Skeletal muscle tissue (tissue), 4 donors: Measurements from ENCODE around the gene CDK4. TPM values are rescaled to one million over a fixed set of nuclear protein-coding genes. Genes with fewer than 3 reads are reported as not detected.
"Not testable (repeated sequence)": the region's sequence is repeated elsewhere in the genome, so short reads cannot be mapped to it uniquely, and the experiment has no call there.

Source experiments
- H3K27ac ChIP-seq: one replicate; pipeline ENCODE4 v1.7.0; 2013; ENCODE audit warnings: mild to moderate bottlenecking, low read depth, low read length, inconsistent platforms
- H3K27me3 ChIP-seq, 3 donors: one replicate each; pipeline ENCODE4 v1.7.0; 2013; ENCODE audit warnings: low read length in 3 of 3; ENCODE audit not compliant: control insufficient read depth in 3 of 3, insufficient read depth in 3 of 3
- H3K36me3 ChIP-seq, 3 donors: one replicate each; pipeline ENCODE4 v1.7.0; 2013; ENCODE audit warnings: low read length in 3 of 3; ENCODE audit not compliant: control insufficient read depth in 3 of 3, insufficient read depth in 3 of 3
- H3K4me1 ChIP-seq, 3 donors: one replicate each; pipeline ENCODE4 v1.7.0; 2013; ENCODE audit warnings: low read length in 3 of 3, mild to moderate bottlenecking in 3 of 3; ENCODE audit not compliant: control insufficient read depth in 3 of 3, insufficient read depth in 3 of 3
- H3K4me3 ChIP-seq, 3 donors: one replicate each; pipeline ENCODE4 v1.7.0; 2013; ENCODE audit warnings: low read length in 3 of 3
- H3K9ac ChIP-seq, 3 donors: one replicate each; pipeline ENCODE4 v1.7.0; 2013; ENCODE audit warnings: low read length in 3 of 3, mild to moderate bottlenecking in 3 of 3, moderate library complexity in 2 of 3, low read depth in 1 of 3
- H3K9me3 ChIP-seq, 3 donors: one replicate each; pipeline ENCODE4 v1.7.0; 2013; ENCODE audit warnings: low read length in 3 of 3; ENCODE audit not compliant: control insufficient read depth in 3 of 3
- total RNA-seq: library from RNA; depleted of rRNA; stranded (reverse); fragments of >200 nt; gene quantifications from one replicate; pipeline ENCODE4 v1.2.3, GENCODE V29; 2014
- donor health status: Osteomylitis.

CDK4 gene
- total RNA-seq, 1 donor from 2014 or later = 78.8 TPM

- peaks cover 32 to 36% (median 33%) of the 10 kb centered on the region in 3 donors for H3K36me3 ChIP-seq
- H3K4me1 ChIP-seq = peaks cover 15 to 19% (median 18%) of the 10 kb centered on the region in 3 donors
- H3K9ac ChIP-seq = no peak overlapping the region
- H3K9me3 ChIP-seq = no peaks in the 10 kb centered on the region
- H3K27me3 ChIP-seq = peaks cover 15 to 39% (median 39%) of the 10 kb centered on the region in 3 donors
- H3K27ac ChIP-seq = no peak overlapping the region
- no peak overlapping the region for H3K4me3 ChIP-seq
These were observed 29.1 kb downstream of the CDK4 start for GRCh38 chr12:57722716-57723629.

GRCh38 chr12:57721846-57722608 lies 30.1 kb downstream of the CDK4 start:
- not testable (repeated sequence) for H3K27ac ChIP-seq, H3K9me3 ChIP-seq, H3K4me3 ChIP-seq, H3K9ac ChIP-seq
- H3K27me3 ChIP-seq = peaks cover 8 to 30% (median 29%) of the 10 kb centered on the region in 3 donors
- peaks cover 9 to 12% (median 10%) of the 10 kb centered on the region in 3 donors for H3K4me1 ChIP-seq
- peaks cover 37 to 41% (median 38%) of the 10 kb centered on the region in 3 donors for H3K36me3 ChIP-seq

DNA sequence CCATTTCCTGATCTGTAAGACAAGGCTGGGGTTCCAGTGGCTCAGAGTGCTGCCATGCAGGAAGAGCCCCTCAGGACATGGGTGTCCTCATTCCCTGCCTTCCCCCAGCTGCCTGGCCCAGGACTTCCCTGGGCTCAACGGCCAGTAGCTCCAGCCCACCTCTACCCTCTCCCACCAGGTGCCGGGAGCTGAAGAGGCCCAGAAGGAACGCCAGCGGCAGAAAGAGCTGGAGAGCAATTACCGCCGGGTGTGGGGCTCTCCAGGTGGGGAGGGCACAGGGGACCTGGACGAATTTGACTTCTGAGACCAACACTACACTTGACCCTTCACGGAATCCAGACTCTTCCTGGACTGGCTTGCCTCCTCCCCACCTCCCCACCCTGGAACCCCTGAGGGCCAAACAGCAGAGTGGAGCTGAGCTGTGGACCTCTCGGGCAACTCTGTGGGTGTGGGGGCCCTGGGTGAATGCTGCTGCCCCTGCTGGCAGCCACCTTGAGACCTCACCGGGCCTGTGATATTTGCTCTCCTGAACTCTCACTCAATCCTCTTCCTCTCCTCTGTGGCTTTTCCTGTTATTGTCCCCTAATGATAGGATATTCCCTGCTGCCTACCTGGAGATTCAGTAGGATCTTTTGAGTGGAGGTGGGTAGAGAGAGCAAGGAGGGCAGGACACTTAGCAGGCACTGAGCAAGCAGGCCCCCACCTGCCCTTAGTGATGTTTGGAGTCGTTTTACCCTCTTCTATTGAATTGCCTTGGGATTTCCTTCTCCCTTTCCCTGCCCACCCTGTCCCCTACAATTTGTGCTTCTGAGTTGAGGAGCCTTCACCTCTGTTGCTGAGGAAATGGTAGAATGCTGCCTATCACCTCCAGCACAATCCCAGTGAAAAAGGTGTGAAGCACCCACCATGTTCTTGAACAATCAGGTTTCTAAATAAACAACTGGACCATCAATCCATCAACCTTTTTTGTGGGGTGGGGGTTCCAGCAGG lies 31.2 kb downstream of the CDK4 start:
- H3K9me3 ChIP-seq = no peaks in the 10 kb centered on the region
- peaks cover 1 to 2% (median 2%) of the 10 kb centered on the region in 3 donors for H3K4me1 ChIP-seq
- H3K4me3 ChIP-seq = no peak overlapping the region
- peaks cover 5 to 19% (median 18%) of the 10 kb centered on the region in 3 donors for H3K27me3 ChIP-seq
- peaks cover 49 to 52% (median 49%) of the 10 kb centered on the region in 3 donors for H3K36me3 ChIP-seq
- H3K27ac ChIP-seq = no peak overlapping the region
- H3K9ac ChIP-seq = no peak overlapping the region

- Histone ChIP-seq H3K27me3 (peaks cover 0 to 15% (median 11%) of the 10 kb centered on the region in 3 donors), H3K4me3 (no peak overlapping the region), H3K9ac (no peak overlapping the region), H3K36me3 (peaks cover 51 to 58% (median 51%) of the 10 kb centered on the region in 3 donors), H3K4me1 (no peaks in the 10 kb centered on the region), H3K9me3 (no peaks in the 10 kb centered on the region), H3K27ac (no peak overlapping the region)
These were observed 32.1 kb downstream of the CDK4 start for GRCh38 chr12:57719777-57720605.

- Histone ChIP-seq H3K9ac (no peak overlapping the region), H3K4me1 (no peaks in the 10 kb centered on the region), H3K4me3 (no peak overlapping the region), H3K36me3 (peaks cover 51 to 58% (median 53%) of the 10 kb centered on the region in 3 donors), H3K9me3 (no peaks in the 10 kb centered on the region), H3K27me3 (peaks cover 0 to 3% (median 1%) of the 10 kb centered on the region in 3 donors), H3K27ac (no peak overlapping the region)
These were observed 33.2 kb downstream of the CDK4 start for GRCh38 chr12:57718641-57719528.

- Histone ChIP-seq H3K27ac (no peak overlapping the region), H3K9me3 (no peaks in the 10 kb centered on the region), H3K4me3 (no peak overlapping the region), H3K9ac (no peak overlapping the region), H3K27me3 (no peaks in the 10 kb centered on the region), H3K4me1 (no peaks in the 10 kb centered on the region), H3K36me3 (peaks cover 51 to 58% (median 53%) of the 10 kb centered on the region in 3 donors)
These were observed 34.1 kb downstream of the CDK4 start for GRCh38 chr12:57717846-57718640.

DNA sequence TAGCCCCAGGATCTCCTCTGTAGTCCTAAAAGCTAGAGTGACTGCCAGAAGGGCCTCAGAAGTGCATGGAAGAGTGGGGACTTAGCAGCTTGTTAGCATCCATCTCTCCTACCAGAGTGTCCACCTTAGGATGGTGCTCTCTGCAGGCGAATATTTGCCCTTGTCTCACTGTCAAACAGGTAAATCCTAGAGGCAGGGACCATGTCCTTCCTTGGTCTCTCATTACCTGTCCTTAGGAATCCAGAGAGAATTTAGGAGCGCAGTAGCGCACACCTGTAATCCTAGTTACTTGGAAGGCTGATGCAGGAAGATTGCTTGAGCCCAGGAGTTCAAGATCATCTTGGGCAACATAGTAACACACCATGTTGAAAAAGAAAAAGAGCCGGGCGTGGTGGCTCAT lies 35.0 kb downstream of the CDK4 start:
- Histone ChIP-seq H3K4me3 (no peak overlapping the region), H3K27me3 (no peaks in the 10 kb centered on the region), H3K27ac (no peak overlapping the region), H3K9me3 (no peaks in the 10 kb centered on the region), H3K4me1 (no peaks in the 10 kb centered on the region), H3K9ac (no peak overlapping the region), H3K36me3 (peaks cover 51 to 58% (median 55%) of the 10 kb centered on the region in 3 donors)

GRCh38 chr12:57716305-57716704 lies 35.8 kb downstream of the CDK4 start:
- Histone ChIP-seq H3K4me3 (no peak overlapping the region), H3K27me3 (no peaks in the 10 kb centered on the region), H3K36me3 (peaks cover 49 to 55% (median 54%) of the 10 kb centered on the region in 3 donors), H3K9me3 (no peaks in the 10 kb centered on the region), H3K9ac (no peak overlapping the region), H3K27ac (no peak overlapping the region), H3K4me1 (no peaks in the 10 kb centered on the region)
